IPS DF 6.9 (cell line): ENCODE results near the gene DUOX1.

ENCODE experiments used
- DNase-seq: peaks from one replicate; pipeline ENCODE4 v3.0.0-alpha.2; 2013; ENCODE audit warnings: low read depth, low spot score
- H3K27ac ChIP-seq: one replicate; pipeline ENCODE4 v1.5.1; 2013; ENCODE audit warnings: low read length, control low read depth
- H3K27me3 ChIP-seq: 2 replicates; pipeline ENCODE4 v1.6.1; 2013; ENCODE audit warnings: mild to moderate bottlenecking, low read length; ENCODE audit not compliant: control insufficient read depth, insufficient read depth
- H3K36me3 ChIP-seq: 2 replicates; pipeline ENCODE4 v1.6.1; 2013; ENCODE audit warnings: low read length; ENCODE audit not compliant: control insufficient read depth, insufficient read depth
- H3K4me1 ChIP-seq: 2 replicates; pipeline ENCODE4 v1.6.1; 2013; ENCODE audit warnings: low read length; ENCODE audit not compliant: control insufficient read depth, insufficient read depth
- H3K4me3 ChIP-seq: 2 replicates; pipeline ENCODE4 v1.5.1; 2013; ENCODE audit warnings: mild to moderate bottlenecking, low read length
- H3K9me3 ChIP-seq: 2 replicates; pipeline ENCODE4 v1.6.1; 2013; ENCODE audit warnings: low read length, inconsistent platforms; ENCODE audit not compliant: control insufficient read depth, insufficient read depth
- WGBS: extraction: QIAGEN DNeasy Blood & Tissue Kit; methylation state at CpG from one replicate; pipeline ENCODE4 v1.1.7; 2013; ENCODE audit warnings: mixed read lengths, missing lambda C conversion rate; ENCODE audit not compliant: insufficient read length, insufficient coverage; 5-methylcytosine and 5-hydroxymethylcytosine counted together

The DUOX1 gene

GRCh38 chr15:45114751-45115085 lies 15.1 kb upstream of the DUOX1 start:
- Histone ChIP-seq H3K36me3 (no peaks in the 10 kb centered on the region), H3K27me3 (peaks cover 78% of the 10 kb centered on the region), H3K4me3 (no peak overlapping the region), H3K9me3 (no peaks in the 10 kb centered on the region), H3K4me1 (peaks cover 6% of the 10 kb centered on the region), H3K27ac (no peak overlapping the region)
- no CpG with 5 or more reads among the region's 2 CpGs for WGBS
- no peak for DNase-seq

- H3K27ac ChIP-seq = no peak overlapping the region
- no peak overlapping the region for H3K4me3 ChIP-seq
- no peak for DNase-seq
- WGBS = no CpG with 5 or more reads among the region's 7 CpGs
- peaks cover 6% of the 10 kb centered on the region for H3K4me1 ChIP-seq
- peaks cover 71% of the 10 kb centered on the region for H3K27me3 ChIP-seq
- no peaks in the 10 kb centered on the region for H3K9me3 ChIP-seq
- H3K36me3 ChIP-seq = no peaks in the 10 kb centered on the region
These were observed 14.4 kb upstream of the DUOX1 start for GRCh38 chr15:45115312-45115820.

- H3K27me3 ChIP-seq = peaks cover 67% of the 10 kb centered on the region
- H3K9me3 ChIP-seq = no peaks in the 10 kb centered on the region
- no peak overlapping the region for H3K4me3 ChIP-seq
- no peaks in the 10 kb centered on the region for H3K36me3 ChIP-seq
- WGBS = no CpG with 5 or more reads among the region's 19 CpGs
- H3K4me1 ChIP-seq = peaks cover 6% of the 10 kb centered on the region
- no peak overlapping the region for H3K27ac ChIP-seq
- no peak for DNase-seq
These were observed 13.8 kb upstream of the DUOX1 start for GRCh38 chr15:45116006-45116481.

- WGBS = no CpG with 5 or more reads among the region's 65 CpGs
- H3K4me3 ChIP-seq = no peak overlapping the region
- DNase-seq = no peak
- H3K9me3 ChIP-seq = no peaks in the 10 kb centered on the region
- H3K27me3 ChIP-seq = peaks cover 63% of the 10 kb centered on the region
- no peaks in the 10 kb centered on the region for H3K36me3 ChIP-seq
- H3K27ac ChIP-seq = no peak overlapping the region
- peaks cover 5% of the 10 kb centered on the region for H3K4me1 ChIP-seq
These were observed 13.1 kb upstream of the DUOX1 start for GRCh38 chr15:45116482-45117307.

- no CpG with 5 or more reads among the region's 33 CpGs for WGBS
- no peak overlapping the region for H3K27ac ChIP-seq
- H3K9me3 ChIP-seq = no peaks in the 10 kb centered on the region
- peaks cover 4% of the 10 kb centered on the region; the same call in 1 of the 2 replicates for H3K4me1 ChIP-seq
- no peak for DNase-seq
- H3K27me3 ChIP-seq = peaks cover 55% of the 10 kb centered on the region
- H3K36me3 ChIP-seq = no peaks in the 10 kb centered on the region
- no peak overlapping the region for H3K4me3 ChIP-seq
These were observed 12.3 kb upstream of the DUOX1 start for GRCh38 chr15:45117308-45118130.

GRCh38 chr15:45118131-45118588 lies 11.6 kb upstream of the DUOX1 start:
- Histone ChIP-seq H3K4me1 (peaks cover 4% of the 10 kb centered on the region; the same call in 1 of the 2 replicates), H3K9me3 (no peaks in the 10 kb centered on the region), H3K27ac (no peak overlapping the region), H3K36me3 (no peaks in the 10 kb centered on the region), H3K4me3 (no peak overlapping the region), H3K27me3 (peaks cover 48% of the 10 kb centered on the region)
- DNase-seq = peak; percentile 85
- no CpG with 5 or more reads among the region's 14 CpGs for WGBS

GRCh38 chr15:45118996-45119395 lies 10.8 kb upstream of the DUOX1 start:
- Histone ChIP-seq H3K4me1 (peaks cover 4% of the 10 kb centered on the region; the same call in 1 of the 2 replicates), H3K27me3 (peaks cover 43% of the 10 kb centered on the region)
- no CpG with 5 or more reads among the region's 5 CpGs for WGBS

GRCh38 chr15:45120081-45120972 lies 9.5 kb upstream of the DUOX1 start:
- Histone ChIP-seq H3K9me3 (no peaks in the 10 kb centered on the region), H3K36me3 (no peaks in the 10 kb centered on the region), H3K27me3 (peaks cover 30% of the 10 kb centered on the region), H3K4me1 (0 out of 2 replicates have a peak, but pooled peaks cover 2% of the 10 kb centered on the region), H3K4me3 (no peak overlapping the region), H3K27ac (no peak overlapping the region)
- WGBS = no CpG with 5 or more reads among the region's 10 CpGs
- DNase-seq = no peak

More at GRCh38 chr15:45118996-45119395, 10.8 kb upstream of the DUOX1 start:
- no peaks in the 10 kb centered on the region for H3K36me3 ChIP-seq
- no peak overlapping the region for H3K4me3 ChIP-seq
- H3K9me3 ChIP-seq = no peaks in the 10 kb centered on the region
- no peak for DNase-seq
- H3K27ac ChIP-seq = no peak overlapping the region

- WGBS = no CpG with 5 or more reads among the region's 3 CpGs
These were observed 8.8 kb upstream of the DUOX1 start for GRCh38 chr15:45121020-45121419.

More at GRCh38 chr15:45121020-45121419, 8.8 kb upstream of the DUOX1 start:
- Histone ChIP-seq H3K4me1 (0 out of 2 replicates have a peak, but pooled peaks cover 2% of the 10 kb centered on the region), H3K4me3 (no peak overlapping the region), H3K27me3 (peaks cover 28% of the 10 kb centered on the region), H3K36me3 (no peaks in the 10 kb centered on the region), H3K9me3 (no peaks in the 10 kb centered on the region), H3K27ac (no peak overlapping the region)
- DNase-seq = no peak
